ENCODE results near the gene ARMC12. TPM values are rescaled to one million over a fixed set of nuclear protein-coding genes. Genes with fewer than 3 reads are reported as not detected.

The ARMC12 gene
- total and polyA plus RNA-seq, 2 of the 4 experiments (the other 2 are of a cell fraction): 0.18 to 0.74 TPM

- ChIA-PET CTCF (no interaction called here), POLR2A (ENCODE audit: unreplicated experiment) (no interaction called here)
- no peak overlapping the region for H4K91ac ChIP-seq (ENCODE audit: insufficient read depth, low read depth, low read length)
- H3K9ac ChIP-seq (ENCODE audit: low read depth, low read length): no peak overlapping the region
- H3K9me3 ChIP-seq (ENCODE audit: control insufficient read depth, insufficient read depth, low read length): peaks cover 2% of the 10 kb centered on the region; the same call in 1 of the 2 replicates
- H3K18ac ChIP-seq (ENCODE audit: low read depth, low read length): no peak overlapping the region
- H4K5ac ChIP-seq (ENCODE audit: low read depth, low read length): no peak overlapping the region
- no peak overlapping the region for H3K4me3 ChIP-seq (ENCODE audit: insufficient read depth, low read depth, low read length)
- H2AK9ac ChIP-seq (replicated peaks; ENCODE audit: low read depth, low read length, poor library complexity): no peak overlapping the region
- no peak overlapping the region for H3K27ac ChIP-seq (ENCODE audit: insufficient read depth, low read length)
- no peak overlapping the region for H3K4me2 ChIP-seq (ENCODE audit: low read depth, low read length)
- in situ Hi-C loops (cut with MboI; ENCODE audit: low sequenced_read_pairs): no loop called here
- no peaks in the 10 kb centered on the region for H3K36me3 ChIP-seq (ENCODE audit: control insufficient read depth, insufficient read depth, low read length)
- intact Hi-C loops (cut with micrococcal nuclease): no loop called here
- dilution Hi-C loops (cut with HindIII; ENCODE audit: low sequenced_read_pairs, unreplicated experiment): no loop called here
- H3K23ac ChIP-seq (ENCODE audit: low read depth, low read length): no peak overlapping the region
- H2AFZ ChIP-seq (replicated peaks; ENCODE audit: low read length, poor library complexity): no peak overlapping the region
- no TSS peak for BruUV-seq (replicated peaks)
- no peak overlapping the region for H2AK5ac ChIP-seq (ENCODE audit: low read depth, low read length)
- H3K4me1 ChIP-seq (ENCODE audit: control insufficient read depth, insufficient read depth, low read length): no peaks in the 10 kb centered on the region
- H2BK20ac ChIP-seq (ENCODE audit: low read depth, low read length): no peak overlapping the region
- H3K4ac ChIP-seq (ENCODE audit: low read depth, low read length): no peak overlapping the region
- no peak overlapping the region for H2BK5ac ChIP-seq (ENCODE audit: low read depth, low read length, poor library complexity, severe bottlenecking)
- no peak overlapping the region for H3K14ac ChIP-seq (replicated peaks; ENCODE audit: low read depth, low read length)
- ATAC-seq (ENCODE audit: low read depth) (no peak), DNase-seq (no peak)
- no peaks in the 10 kb centered on the region for H4K20me1 ChIP-seq (ENCODE audit: insufficient read depth, low read length)
- H3K9me1 ChIP-seq (ENCODE audit: insufficient read depth, low read length): no peaks in the 10 kb centered on the region; the same call in 1 of the 2 replicates
- no CpG with 5 or more reads among the region's 2 CpGs for WGBS, 2 experiments (ENCODE audit: extremely low coverage in 2 of 2, insufficient read length in 1 of 2)
- no peak overlapping the region for H2BK15ac ChIP-seq (ENCODE audit: low read depth, low read length)
- no peak overlapping the region for H3K56ac ChIP-seq (ENCODE audit: extremely low read depth, insufficient read depth, low read length)
- TF ChIP-seq CEBPB (IDR thresholded peaks at IDR 0.05; ENCODE audit: low read depth, low read length): no peak
- TF ChIP-seq MAFK (IDR thresholded peaks at IDR 0.05; ENCODE audit: low read depth, low read length): no peak
- TF ChIP-seq CHD1 (IDR thresholded peaks at IDR 0.05; ENCODE audit: low read depth, low read length): no peak
- TF ChIP-seq CTCF (conservative IDR thresholded peaks at IDR 0.05; ENCODE audit: low read depth, low read length): no peak
- no peak for TF ChIP-seq RFX5 (IDR thresholded peaks at IDR 0.05; ENCODE audit: low read depth, low read length)
- no peak for TF ChIP-seq POLR2A (IDR thresholded peaks at IDR 0.05; ENCODE audit: low read depth, low read length)
- TF ChIP-seq SMC3 (IDR thresholded peaks at IDR 0.05; ENCODE audit: low read depth, low read length): no peak
- TF ChIP-seq MAZ (IDR thresholded peaks at IDR 0.05; ENCODE audit: borderline replicate concordance, low read depth, low read length): no peak
- no peak for TF ChIP-seq BHLHE40 (IDR thresholded peaks at IDR 0.05; ENCODE audit: low read depth, low read length)
- TF ChIP-seq ELK1 (IDR thresholded peaks at IDR 0.05; ENCODE audit: borderline replicate concordance, low read depth, low read length): no peak
- TF ChIP-seq FOS (IDR thresholded peaks at IDR 0.05; ENCODE audit: low read depth, low read length): no peak
- H3K79me1 ChIP-seq (ENCODE audit: low read depth in 1 of 2, low read length in 2 of 2): no peaks in the 10 kb centered on the region
- H3K27me3 ChIP-seq (ENCODE audit: control insufficient read depth, insufficient read depth, low read length): peaks cover 50% of the 10 kb centered on the region
- no peak overlapping the region for H4K8ac ChIP-seq (ENCODE audit: low read depth in 2 of 2, low read length in 2 of 2)
- H2BK120ac ChIP-seq (ENCODE audit: low read depth, low read length): no peak overlapping the region
These were observed 47.4 kb downstream of the ARMC12 start for GRCh38 chr6:35784200-35784599.
